Measurements from ENCODE around the gene GAS6.

DNA sequence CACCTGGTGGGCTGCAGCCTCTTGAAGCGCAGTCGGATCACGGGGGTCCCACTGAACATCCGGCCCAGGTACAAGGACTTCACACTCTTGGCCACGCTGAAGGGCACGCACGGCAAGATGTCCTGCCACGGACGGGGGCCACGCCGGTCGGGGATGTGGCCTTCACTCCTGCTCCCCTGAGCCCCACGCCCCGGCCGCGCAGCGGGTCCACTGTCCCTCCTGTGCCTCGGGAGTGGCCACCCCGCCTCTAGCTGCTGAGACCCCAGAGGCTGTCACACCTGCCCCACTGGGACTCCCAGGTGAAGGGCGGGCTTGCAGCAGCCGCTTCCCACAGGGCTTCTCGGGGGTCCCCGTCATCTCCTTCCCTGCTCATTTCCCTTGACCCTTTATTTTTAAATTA is 31.2 kb downstream of the GAS6 start:
- TF ChIP-seq BHLHE40 (IDR thresholded peaks at IDR 0.05; ENCODE audit: borderline replicate concordance) (no peak), SP1 (IDR thresholded peaks at IDR 0.05) (no peak), FOXM1 (IDR thresholded peaks at IDR 0.05; ENCODE audit: borderline replicate concordance) (no peak), FOXK2 (IDR thresholded peaks at IDR 0.05) (no peak), ELF4 (IDR thresholded peaks at IDR 0.05) (no peak), HDGF (IDR thresholded peaks at IDR 0.05; ENCODE audit: borderline replicate concordance) (no peak), ARNT (IDR thresholded peaks at IDR 0.05) (no peak)
